HG03460 (cell line): ENCODE measurements around the gene MPG.
"Not testable (repeated sequence)": the region's sequence is repeated elsewhere in the genome, so short reads cannot be mapped to it uniquely, and the experiment has no call there.

ENCODE experiments used
- ATAC-seq: cut with Tn5 transposase; IDR thresholded peaks from one replicate; pipeline ENCODE4 v1.9.1; 2021; ENCODE audit not compliant: unreplicated experiment

Gene MPG

GRCh38 chr16:106623-107324 is 28.7 kb downstream of the MPG start:
- no peak for ATAC-seq

GRCh38 chr16:112153-112840 is 34.3 kb downstream of the MPG start:
- no peak for ATAC-seq

GRCh38 chr16:114327-114726 is 36.3 kb downstream of the MPG start:
- ATAC-seq: no peak

GRCh38 chr16:116015-116414 is 38.0 kb downstream of the MPG start:
- no peak for ATAC-seq

GRCh38 chr16:117379-118365 is 39.6 kb downstream of the MPG start:
- no peak for ATAC-seq

GRCh38 chr16:118857-119256 is 40.8 kb downstream of the MPG start:
- no peak for ATAC-seq

- no peak for ATAC-seq
Observed at GRCh38 chr16:119295-119694, 41.3 kb downstream of the MPG start.

- no peak for ATAC-seq
Observed at GRCh38 chr16:119835-120491, 41.9 kb downstream of the MPG start.

- ATAC-seq: no peak
Observed at GRCh38 chr16:120756-121155, 42.7 kb downstream of the MPG start.

GRCh38 chr16:122361-122760 is 44.3 kb downstream of the MPG start:
- ATAC-seq: no peak

- not testable (repeated sequence) for ATAC-seq
Observed at GRCh38 chr16:123558-124350, 45.7 kb downstream of the MPG start.

- ATAC-seq: no peak
Observed at GRCh38 chr16:125011-125410, 47.0 kb downstream of the MPG start.

GRCh38 chr16:129075-129474 is 51.0 kb downstream of the MPG start:
- ATAC-seq: no peak

- ATAC-seq: no peak
Observed at GRCh38 chr16:130533-131173, 52.6 kb downstream of the MPG start.

- ATAC-seq: no peak
Observed at GRCh38 chr16:132120-132519, 54.1 kb downstream of the MPG start.

GRCh38 chr16:133716-134115 is 55.7 kb downstream of the MPG start:
- no peak for ATAC-seq
